Stomach smooth muscle (tissue), 2 donors: ENCODE data around the gene SPATA13.

Experiments used
- H3K27ac ChIP-seq: one replicate; pipeline ENCODE4 v1.7.0; 2013; ENCODE audit warnings: mild to moderate bottlenecking, low read length, inconsistent platforms
- H3K27me3 ChIP-seq, 2 donors: one replicate each; pipeline ENCODE4 v1.7.0; 2013; ENCODE audit warnings: low read length in 2 of 2; ENCODE audit not compliant: insufficient read depth in 2 of 2, control insufficient read depth in 1 of 2
- H3K36me3 ChIP-seq, 2 donors: one replicate each; pipeline ENCODE4 v1.7.0; 2013; ENCODE audit warnings: low read length in 2 of 2; ENCODE audit not compliant: control insufficient read depth in 2 of 2, insufficient read depth in 2 of 2
- H3K4me1 ChIP-seq: one replicate; pipeline ENCODE4 v1.7.0; 2013; ENCODE audit warnings: low read length; ENCODE audit not compliant: control insufficient read depth, insufficient read depth
- H3K4me3 ChIP-seq, 2 donors: one replicate each; pipeline ENCODE4 v1.7.0; 2013; ENCODE audit warnings: low read length in 2 of 2
- H3K9ac ChIP-seq, 2 donors: one replicate each; pipeline ENCODE4 v1.7.0; 2013; ENCODE audit warnings: low read length in 2 of 2, mild to moderate bottlenecking in 1 of 2
- H3K9me3 ChIP-seq, 2 donors: one replicate each; pipeline ENCODE4 v1.7.0; 2013; ENCODE audit warnings: low read length in 2 of 2; ENCODE audit not compliant: control insufficient read depth in 2 of 2
- donor health status: healthy.
- donor health status: Pancreatic carcinoma.

The SPATA13 gene

GRCh38 chr13:24277761-24278160, 117.2 kb downstream of the SPATA13 start:
- H3K9me3 ChIP-seq, result no peaks in the 10 kb centered on the region
- no peak overlapping the region for H3K4me3 ChIP-seq
- H3K27me3 ChIP-seq, result no peaks in the 10 kb centered on the region
- H3K27ac ChIP-seq, result no peak overlapping the region
- no peak overlapping the region for H3K9ac ChIP-seq
- no peaks in the 10 kb centered on the region for H3K36me3 ChIP-seq
- H3K4me1 ChIP-seq, result peaks cover 24% of the 10 kb centered on the region

GRCh38 chr13:24279327-24280110, 119.0 kb downstream of the SPATA13 start:
- no peaks in the 10 kb centered on the region for H3K27me3 ChIP-seq
- no peaks in the 10 kb centered on the region for H3K36me3 ChIP-seq
- no peak overlapping the region for H3K4me3 ChIP-seq
- no peaks in the 10 kb centered on the region for H3K9me3 ChIP-seq
- H3K4me1 ChIP-seq, result peaks cover 20% of the 10 kb centered on the region
- no peak overlapping the region for H3K9ac ChIP-seq
- H3K27ac ChIP-seq, result no peak overlapping the region

GRCh38 chr13:24280720-24281119, 120.2 kb downstream of the SPATA13 start:
- Histone ChIP-seq H3K9me3 (no peaks in the 10 kb centered on the region), H3K27ac (no peak overlapping the region), H3K36me3 (peaks cover 3 to 4% of the 10 kb centered on the region in 2 donors), H3K27me3 (no peaks in the 10 kb centered on the region), H3K9ac (no peak overlapping the region), H3K4me1 (peaks cover 18% of the 10 kb centered on the region), H3K4me3 (no peak overlapping the region)

GRCh38 chr13:24281188-24282008, 120.9 kb downstream of the SPATA13 start:
- Histone ChIP-seq H3K27ac (no peak overlapping the region), H3K9ac (no peak overlapping the region), H3K9me3 (no peaks in the 10 kb centered on the region), H3K4me1 (peaks cover 18% of the 10 kb centered on the region), H3K4me3 (no peak overlapping the region), H3K27me3 (no peaks in the 10 kb centered on the region), H3K36me3 (peaks cover 3 to 9% of the 10 kb centered on the region in 2 donors)

- no peaks in the 10 kb centered on the region for H3K9me3 ChIP-seq
- H3K27me3 ChIP-seq, result no peaks in the 10 kb centered on the region
- peaks cover 5 to 14% of the 10 kb centered on the region in 2 donors for H3K36me3 ChIP-seq
- peaks cover 18% of the 10 kb centered on the region for H3K4me1 ChIP-seq
- H3K4me3 ChIP-seq, result peak overlapping the region in 1 of 2 donors; percentile 8
- H3K9ac ChIP-seq, result no peak overlapping the region
- H3K27ac ChIP-seq, result no peak overlapping the region
These were observed 121.7 kb downstream of the SPATA13 start for GRCh38 chr13:24282256-24282655.

GRCh38 chr13:24284889-24285565, 124.5 kb downstream of the SPATA13 start:
- Histone ChIP-seq H3K36me3 (peaks cover 24% of the 10 kb centered on the region in 2 donors), H3K27me3 (no peaks in the 10 kb centered on the region), H3K9ac (no peak overlapping the region), H3K4me3 (no peak overlapping the region), H3K27ac (no peak overlapping the region), H3K9me3 (no peaks in the 10 kb centered on the region), H3K4me1 (peaks cover 18% of the 10 kb centered on the region)

GRCh38 chr13:24286624-24287023, 126.1 kb downstream of the SPATA13 start:
- no peaks in the 10 kb centered on the region for H3K27me3 ChIP-seq
- H3K4me1 ChIP-seq, result peaks cover 9% of the 10 kb centered on the region
- no peak overlapping the region for H3K4me3 ChIP-seq
- H3K9me3 ChIP-seq, result no peaks in the 10 kb centered on the region
- no peak overlapping the region for H3K9ac ChIP-seq
- H3K36me3 ChIP-seq, result peaks cover 35 to 37% of the 10 kb centered on the region in 2 donors
- no peak overlapping the region for H3K27ac ChIP-seq

- no peaks in the 10 kb centered on the region for H3K27me3 ChIP-seq
- peaks cover 35 to 42% of the 10 kb centered on the region in 2 donors for H3K36me3 ChIP-seq
- H3K4me3 ChIP-seq, result no peak overlapping the region
- H3K9ac ChIP-seq, result no peak overlapping the region
- H3K9me3 ChIP-seq, result no peaks in the 10 kb centered on the region
- no peaks in the 10 kb centered on the region for H3K4me1 ChIP-seq
- H3K27ac ChIP-seq, result no peak overlapping the region
These were observed 127.3 kb downstream of the SPATA13 start for GRCh38 chr13:24287748-24288287.

GRCh38 chr13:24288870-24289269, 128.3 kb downstream of the SPATA13 start:
- H3K27me3 ChIP-seq, result no peaks in the 10 kb centered on the region
- H3K4me3 ChIP-seq, result no peak overlapping the region
- H3K9ac ChIP-seq, result no peak overlapping the region
- no peaks in the 10 kb centered on the region for H3K4me1 ChIP-seq
- no peak overlapping the region for H3K27ac ChIP-seq
- H3K9me3 ChIP-seq, result no peaks in the 10 kb centered on the region
- peaks cover 35 to 48% of the 10 kb centered on the region in 2 donors for H3K36me3 ChIP-seq

GRCh38 chr13:24290280-24290932, 129.9 kb downstream of the SPATA13 start:
- no peaks in the 10 kb centered on the region for H3K4me1 ChIP-seq
- no peak overlapping the region for H3K4me3 ChIP-seq
- no peaks in the 10 kb centered on the region for H3K9me3 ChIP-seq
- H3K36me3 ChIP-seq, result peaks cover 37 to 57% of the 10 kb centered on the region in 2 donors
- no peaks in the 10 kb centered on the region for H3K27me3 ChIP-seq
- no peak overlapping the region for H3K9ac ChIP-seq
- H3K27ac ChIP-seq, result no peak overlapping the region
